GM10266 (cell line): ENCODE measurements around the gene GCH1.
"Not testable (repeated sequence)": the region's sequence is repeated elsewhere in the genome, so short reads cannot be mapped to it uniquely, and the experiment has no call there.

ENCODE experiments used
- DNase-seq: peaks from one replicate; pipeline ENCODE4 v3.0.0; 2012; ENCODE audit errors: extremely low spot score
- TF ChIP-seq, protein P1 (sequence below): IDR thresholded peaks from 2 replicates; pipeline ENCODE4 v1.5.1; 2012; ENCODE audit warnings: mild to moderate bottlenecking, low read depth; ENCODE audit not compliant: control insufficient read depth, insufficient read depth; ENCODE audit errors: missing control alignments

GCH1 gene

DNA sequence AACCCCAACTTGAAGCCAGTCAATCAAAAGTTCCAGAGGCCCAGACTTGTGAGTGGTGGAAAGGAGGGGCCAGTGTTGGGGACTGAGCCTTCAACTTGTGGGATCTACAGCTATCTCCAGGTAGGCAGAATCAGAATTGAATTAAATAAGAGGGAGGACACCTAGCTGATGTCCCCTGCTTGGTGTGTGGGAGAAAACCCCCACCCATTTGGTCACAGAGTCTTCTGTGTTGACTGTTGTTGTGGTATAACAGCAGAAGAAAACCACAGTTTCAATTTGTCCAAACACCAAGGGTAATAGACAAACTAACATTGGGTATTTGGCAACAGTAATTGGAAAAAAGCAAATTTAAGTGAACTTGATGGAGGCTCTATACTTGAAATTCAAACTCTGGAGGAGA is 3.4 kb upstream of the GCH1 start:
- DNase-seq, result no peak
- TF ChIP-seq, protein P1, sequence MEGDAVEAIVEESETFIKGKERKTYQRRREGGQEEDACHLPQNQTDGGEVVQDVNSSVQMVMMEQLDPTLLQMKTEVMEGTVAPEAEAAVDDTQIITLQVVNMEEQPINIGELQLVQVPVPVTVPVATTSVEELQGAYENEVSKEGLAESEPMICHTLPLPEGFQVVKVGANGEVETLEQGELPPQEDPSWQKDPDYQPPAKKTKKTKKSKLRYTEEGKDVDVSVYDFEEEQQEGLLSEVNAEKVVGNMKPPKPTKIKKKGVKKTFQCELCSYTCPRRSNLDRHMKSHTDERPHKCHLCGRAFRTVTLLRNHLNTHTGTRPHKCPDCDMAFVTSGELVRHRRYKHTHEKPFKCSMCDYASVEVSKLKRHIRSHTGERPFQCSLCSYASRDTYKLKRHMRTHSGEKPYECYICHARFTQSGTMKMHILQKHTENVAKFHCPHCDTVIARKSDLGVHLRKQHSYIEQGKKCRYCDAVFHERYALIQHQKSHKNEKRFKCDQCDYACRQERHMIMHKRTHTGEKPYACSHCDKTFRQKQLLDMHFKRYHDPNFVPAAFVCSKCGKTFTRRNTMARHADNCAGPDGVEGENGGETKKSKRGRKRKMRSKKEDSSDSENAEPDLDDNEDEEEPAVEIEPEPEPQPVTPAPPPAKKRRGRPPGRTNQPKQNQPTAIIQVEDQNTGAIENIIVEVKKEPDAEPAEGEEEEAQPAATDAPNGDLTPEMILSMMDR, result no peak

DNA sequence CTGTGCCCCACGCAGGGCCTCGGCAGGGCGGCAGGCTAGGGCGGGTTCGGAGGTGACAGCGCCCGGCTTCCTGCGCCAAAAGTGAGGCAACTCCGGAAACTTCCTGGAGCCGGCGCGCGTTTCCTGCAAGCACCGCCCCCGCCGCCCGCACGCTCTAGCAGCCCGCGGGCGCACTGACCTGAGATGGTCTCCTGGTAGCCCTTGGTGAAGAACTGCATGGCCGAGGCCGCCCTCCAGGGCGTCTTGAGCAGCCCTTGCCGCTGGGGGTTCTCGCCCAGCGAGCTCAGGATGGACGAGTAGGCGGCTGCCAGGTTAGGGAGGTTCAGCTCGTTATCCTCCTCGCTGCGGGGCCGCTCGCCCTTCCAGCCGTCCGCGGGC is 494 bp downstream of the GCH1 start:
- TF ChIP-seq, protein P1, result no peak
- peak; percentile 64 for DNase-seq

DNA sequence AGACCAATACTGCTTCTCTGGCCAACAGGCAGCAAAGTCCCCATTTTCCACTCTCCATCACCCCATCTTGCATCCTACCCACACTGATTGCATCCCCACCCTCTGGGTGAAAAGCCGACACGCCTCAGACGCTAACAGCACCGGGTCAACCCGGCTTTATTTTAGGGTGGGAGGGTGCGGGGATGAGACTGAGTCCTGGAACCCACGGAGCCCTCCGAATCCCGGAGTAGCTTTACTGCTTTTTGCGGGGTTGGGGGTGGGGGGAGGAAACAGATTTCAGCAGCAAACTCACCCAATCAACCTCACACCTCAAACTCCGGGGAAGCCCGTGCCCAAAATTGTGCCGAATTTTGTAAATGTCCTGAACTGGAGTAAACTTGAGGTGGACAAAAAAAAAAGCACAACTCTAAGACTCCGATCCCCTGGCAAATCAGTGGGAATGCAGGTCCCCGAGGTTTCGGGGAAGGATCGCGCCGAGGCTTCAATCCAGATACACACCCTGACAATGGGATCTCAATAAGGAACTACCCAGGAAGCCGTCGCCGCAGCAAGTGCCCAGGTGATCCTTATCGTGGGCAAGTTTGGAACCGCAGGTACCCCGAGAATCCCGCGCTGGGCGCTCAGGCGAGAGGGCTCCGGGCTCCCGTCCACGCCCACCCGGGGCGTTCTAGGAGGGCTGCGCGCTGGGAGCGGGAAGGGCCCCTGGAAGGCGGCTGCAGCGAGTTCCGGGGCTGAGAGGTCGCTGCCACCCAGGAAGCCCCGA is 1.1 kb downstream of the GCH1 start:
- DNase-seq, result peak; percentile 17
- TF ChIP-seq, protein P1, result no peak

DNA sequence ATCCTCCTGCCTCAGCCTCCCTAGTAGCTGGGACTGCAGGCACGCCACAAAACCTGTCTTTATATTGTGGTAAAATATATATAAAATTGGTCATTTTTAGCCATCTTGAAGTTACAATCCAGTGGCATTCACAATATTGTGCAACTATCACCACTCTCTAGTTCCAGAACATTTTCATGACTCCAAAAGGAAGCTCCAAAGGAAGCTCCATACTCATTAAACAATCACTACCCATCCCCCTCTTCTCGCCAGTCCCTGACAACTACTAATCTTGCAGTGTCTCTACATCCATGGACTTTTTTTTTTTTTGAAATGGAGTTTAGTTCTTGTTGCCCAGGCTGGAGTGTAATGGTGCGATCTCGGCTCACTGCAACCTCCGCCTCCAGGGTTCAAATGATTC is 3.1 kb downstream of the GCH1 start:
- TF ChIP-seq, protein P1, result no peak
- DNase-seq, result no peak

DNA sequence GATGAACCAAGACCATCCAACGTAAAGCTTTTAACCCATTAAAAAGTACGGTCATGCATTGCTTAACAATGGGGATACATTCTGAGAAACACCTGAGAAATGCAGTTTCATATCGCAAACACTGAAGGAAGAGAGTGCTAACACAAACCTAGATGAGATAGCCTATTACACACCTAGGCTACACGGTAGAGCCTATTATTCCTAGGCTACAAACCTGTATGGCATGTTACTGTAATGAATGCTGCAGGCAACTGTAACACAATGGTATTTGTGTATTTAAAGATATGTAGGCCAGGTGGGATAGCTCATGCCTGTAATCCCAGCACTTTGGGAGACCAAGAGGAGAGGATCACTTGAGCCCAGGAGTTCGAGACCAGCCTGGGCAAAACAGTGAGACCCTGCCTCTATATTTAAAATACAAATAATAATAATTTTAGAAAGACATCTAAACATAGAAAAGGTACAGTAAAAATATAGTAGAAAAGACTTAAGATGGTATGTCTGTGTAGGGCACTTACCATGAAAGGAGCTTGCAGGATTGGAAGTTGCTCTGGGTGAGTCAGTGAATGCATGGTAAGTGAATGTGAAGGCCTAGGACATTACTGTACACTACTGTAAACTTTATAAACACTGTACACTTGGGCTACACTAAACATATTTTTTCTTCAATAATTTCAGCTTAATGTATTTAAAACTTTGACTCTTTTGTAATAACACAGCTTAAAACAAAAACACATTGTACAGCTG is 4.6 kb downstream of the GCH1 start:
- DNase-seq, result not testable (repeated sequence)

DNA sequence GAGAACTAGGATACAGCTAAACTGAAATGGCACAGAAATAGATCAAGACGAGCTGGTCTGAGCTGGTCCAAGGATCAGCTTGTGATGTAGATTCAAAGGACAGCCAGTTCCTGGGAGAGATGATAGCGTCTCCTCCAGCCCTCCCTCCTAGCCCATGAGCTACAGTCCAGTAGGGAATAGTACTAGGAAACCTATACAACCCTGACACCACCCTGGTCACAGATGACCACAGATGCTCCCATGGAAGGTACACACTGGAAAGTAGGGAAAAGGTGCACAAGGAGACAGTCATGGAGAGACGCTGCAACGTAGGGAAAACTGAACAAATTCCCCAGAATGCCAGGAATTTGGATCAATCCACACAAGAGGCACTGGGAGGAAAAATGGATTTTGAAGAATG is 6.9 kb downstream of the GCH1 start:
- no peak for DNase-seq
- TF ChIP-seq, protein P1, result no peak

DNA sequence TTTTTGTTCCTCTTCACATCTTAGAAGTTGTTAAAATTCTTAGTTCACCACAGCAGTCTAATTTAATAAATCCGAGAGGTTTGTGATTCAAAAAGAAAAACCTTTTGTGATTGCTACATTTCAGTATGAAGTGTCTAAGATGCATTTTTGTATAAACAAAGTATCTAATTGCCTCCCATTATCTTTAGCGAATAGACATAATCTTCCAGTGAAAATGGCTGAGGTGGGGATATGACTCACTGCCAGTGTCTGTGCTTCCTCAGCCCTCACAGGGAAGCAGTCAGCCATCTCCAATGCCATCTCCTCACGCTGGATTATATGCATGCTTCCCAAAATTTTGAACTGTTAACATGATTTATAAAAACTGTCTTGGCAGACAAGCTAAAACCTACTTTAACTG is 7.6 kb downstream of the GCH1 start:
- TF ChIP-seq, protein P1, result no peak
- no peak for DNase-seq
